HEK293 (cell line): ENCODE measurements around the gene ADH6.
"Not testable (repeated sequence)": the region's sequence is repeated elsewhere in the genome, so short reads cannot be mapped to it uniquely, and the experiment has no call there.

ENCODE experiments used
- CTCF ChIA-PET: fragments of 350-600 bp; formaldehyde crosslinking; extraction: SDS; loops from one replicate; lab custom pipeline; 2021; ENCODE audit warnings: antibody characterized with exemption; lab: Yijun Ruan, JAX
- POLR2A ChIA-PET: fragments of 300-600 bp; formaldehyde crosslinking; extraction: SDS; loops from one replicate; lab custom pipeline; 2020; ENCODE audit warnings: antibody characterized with exemption, inconsistent platforms; lab: Yijun Ruan, JAX
- H3K27ac ChIP-seq: fragments of 200-500 bp; sonication (Bioruptor generic); 2 replicates; pipeline ENCODE4 v1.5.1; 2014; ENCODE audit warnings: low read depth, low read length, control low read depth, inconsistent platforms; ENCODE audit errors: extremely low read depth
- H3K36me3 ChIP-seq, 2 experiments: fragments of 200-500 bp in 1 of 2; sonication (Bioruptor generic) in 1 of 2; 1 replicate in 1 of 2; 2 replicates in 1 of 2; pipeline ENCODE4 v1.5.1; 2014 to 2017; ENCODE audit warnings: inconsistent platforms in 2 of 2, low read length in 2 of 2; ENCODE audit not compliant: control insufficient read depth in 2 of 2, insufficient read depth in 1 of 2
- H3K4me1 ChIP-seq: fragments of 200-500 bp; sonication (Bioruptor generic); 2 replicates; pipeline ENCODE4 v1.5.1; 2014; ENCODE audit warnings: mild to moderate bottlenecking, low read length, inconsistent platforms; ENCODE audit not compliant: control insufficient read depth, insufficient read depth
- H3K4me3 ChIP-seq: 2 replicates; pipeline ENCODE4 v1.5.1; 2011; ENCODE audit warnings: low read depth, mild to moderate bottlenecking, control low read depth, low read length, moderate library complexity
- H3K9me3 ChIP-seq: fragments of 200-500 bp; sonication (Bioruptor generic); 2 replicates; pipeline ENCODE4 v1.5.1; 2014; ENCODE audit warnings: low read depth, low read length, inconsistent platforms; ENCODE audit not compliant: control insufficient read depth, insufficient read depth
- GLIS1 ChIP-seq: fragments of 450-650 bp; formaldehyde crosslinking; IDR thresholded peaks from 2 replicates; pipeline ENCODE4 v1.5.1; 2016; ENCODE audit warnings: missing biosample characterization, missing genetic modification characterization
- KLF9 ChIP-seq: fragments of 450-650 bp; formaldehyde crosslinking; IDR thresholded peaks from 2 replicates; pipeline ENCODE4 v1.5.1; 2016; ENCODE audit warnings: missing biosample characterization, missing genetic modification characterization, low read depth
- OVOL3 ChIP-seq: fragments of 450-650 bp; formaldehyde crosslinking; IDR thresholded peaks from 2 replicates; pipeline ENCODE4 v1.5.1; 2016; ENCODE audit warnings: missing biosample characterization, missing genetic modification characterization
- PBX3 ChIP-seq: sonication (generic); formaldehyde crosslinking; IDR thresholded peaks from 2 replicates; pipeline ENCODE4 v1.8.1; 2022; ENCODE audit warnings: mild to moderate bottlenecking, moderate library complexity, missing genetic modification reagents
- WT1 ChIP-seq: fragments of 450-650 bp; formaldehyde crosslinking; IDR thresholded peaks from 2 replicates; pipeline ENCODE4 v1.5.1; 2016; ENCODE audit warnings: missing biosample characterization, missing genetic modification characterization
- ZBTB10 ChIP-seq: fragments of 450-650 bp; formaldehyde crosslinking; IDR thresholded peaks from 2 replicates; pipeline ENCODE4 v1.5.1; 2016; ENCODE audit warnings: missing biosample characterization, missing genetic modification characterization
- ZBTB49 ChIP-seq: fragments of 450-650 bp; formaldehyde crosslinking; IDR thresholded peaks from 2 replicates; pipeline ENCODE4 v1.5.1; 2016; ENCODE audit warnings: missing biosample characterization, missing genetic modification characterization, low read depth
- ZIC2 ChIP-seq: fragments of 450-650 bp; formaldehyde crosslinking; IDR thresholded peaks from 2 replicates; pipeline ENCODE4 v1.5.1; 2016; ENCODE audit warnings: missing biosample characterization, missing genetic modification characterization
- ZNF184 ChIP-seq: fragments of 450-650 bp; IDR thresholded peaks from 2 replicates; pipeline ENCODE4 v1.5.1; 2018; ENCODE audit warnings: missing biosample characterization, mild to moderate bottlenecking, missing genetic modification characterization
- ZNF280C ChIP-seq: fragments of 450-650 bp; formaldehyde crosslinking; IDR thresholded peaks from 2 replicates; pipeline ENCODE4 v1.5.1; 2016; ENCODE audit warnings: missing biosample characterization, missing genetic modification characterization
- ZNF311 ChIP-seq: fragments of 450-650 bp; formaldehyde crosslinking; IDR thresholded peaks from 2 replicates; pipeline ENCODE4 v1.5.1; 2017; ENCODE audit warnings: missing biosample characterization, missing genetic modification characterization, borderline replicate concordance
- ZNF513 ChIP-seq: fragments of 450-650 bp; IDR thresholded peaks from 2 replicates; pipeline ENCODE4 v1.5.1; 2018; ENCODE audit warnings: missing biosample characterization, missing genetic modification characterization
- ZNF521 ChIP-seq: fragments of 450-650 bp; formaldehyde crosslinking; IDR thresholded peaks from 2 replicates; pipeline ENCODE4 v1.5.1; 2017; ENCODE audit warnings: missing biosample characterization, mild to moderate bottlenecking, missing genetic modification characterization
- ZNF660 ChIP-seq: fragments of 450-650 bp; IDR thresholded peaks from 2 replicates; pipeline ENCODE4 v1.5.1; 2018; ENCODE audit warnings: missing biosample characterization, mild to moderate bottlenecking, missing genetic modification characterization
- ZNF792 ChIP-seq: fragments of 450-650 bp; formaldehyde crosslinking; IDR thresholded peaks from 2 replicates; pipeline ENCODE4 v1.5.1; 2016; ENCODE audit warnings: missing biosample characterization, missing genetic modification characterization
- ZNF837 ChIP-seq: fragments of 450-650 bp; formaldehyde crosslinking; IDR thresholded peaks from 2 replicates; pipeline ENCODE4 v1.5.1; 2016; ENCODE audit warnings: missing biosample characterization, missing genetic modification characterization
- TF ChIP-seq, protein P1 (sequence below): fragments of 450-650 bp; formaldehyde crosslinking; IDR thresholded peaks from 2 replicates; pipeline ENCODE4; 2016; ENCODE audit warnings: missing biosample characterization, missing genetic modification characterization

ADH6 gene

GRCh38 chr4:99200138-99200537, 18.9 kb downstream of the ADH6 start (continued):
- no peak for TF ChIP-seq ZNF280C (tag by site-specific recombination)

GRCh38 chr4:99190336-99190735, 28.7 kb downstream of the ADH6 start:
- POLR2A ChIA-PET = no interaction called here
- no peak overlapping the region for H3K27ac ChIP-seq
- H3K9me3 ChIP-seq = no peaks in the 10 kb centered on the region

DNA sequence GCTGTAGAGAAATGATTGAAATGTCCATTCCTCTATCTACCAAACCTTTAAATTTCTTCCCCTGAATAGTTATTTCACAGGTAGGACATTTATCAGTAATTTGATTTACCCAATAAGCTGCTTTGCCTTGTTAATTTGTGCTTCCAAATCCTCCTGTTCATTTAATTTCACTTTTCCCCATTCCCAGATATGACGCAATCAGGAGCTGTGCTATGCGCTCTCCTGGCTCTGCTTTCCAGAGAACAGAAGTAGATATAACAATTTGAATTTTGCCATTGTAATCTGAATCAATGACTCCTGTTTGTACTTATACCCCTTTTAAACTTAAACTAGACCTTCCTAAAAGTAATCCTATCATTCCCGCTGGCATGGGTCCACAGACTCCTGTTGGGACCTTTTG, 29.1 kb downstream of the ADH6 start:
- H3K36me3 ChIP-seq, H3K9me3 ChIP-seq, CTCF ChIA-PET, H3K4me3 ChIP-seq, POLR2A ChIA-PET, H3K4me1 ChIP-seq, H3K27ac ChIP-seq: not testable (repeated sequence)

More at GRCh38 chr4:99190336-99190735, 28.7 kb downstream of the ADH6 start:
- TF ChIP-seq PBX3 (CRISPR knock-in tag) (no peak), ZBTB49 (tag by site-specific recombination) (no peak), ZNF311 (no peak), KLF9 (tag by site-specific recombination) (no peak), OVOL3 (tag by site-specific recombination) (no peak), ZNF792 (tag by site-specific recombination) (no peak)
- TF ChIP-seq, protein P1, sequence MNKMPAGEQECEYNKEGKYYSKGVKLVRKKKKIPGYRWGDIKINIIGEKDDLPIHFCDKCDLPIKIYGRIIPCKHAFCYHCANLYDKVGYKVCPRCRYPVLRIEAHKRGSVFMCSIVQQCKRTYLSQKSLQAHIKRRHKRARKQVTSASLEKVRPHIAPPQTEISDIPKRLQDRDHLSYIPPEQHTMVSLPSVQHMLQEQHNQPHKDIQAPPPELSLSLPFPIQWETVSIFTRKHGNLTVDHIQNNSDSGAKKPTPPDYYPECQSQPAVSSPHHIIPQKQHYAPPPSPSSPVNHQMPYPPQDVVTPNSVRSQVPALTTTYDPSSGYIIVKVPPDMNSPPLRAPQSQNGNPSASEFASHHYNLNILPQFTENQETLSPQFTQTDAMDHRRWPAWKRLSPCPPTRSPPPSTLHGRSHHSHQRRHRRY (tag by site-specific recombination) = no peak
- TF ChIP-seq, all 188 proteins: peak for 0
- Histone ChIP-seq H3K4me1 (no peaks in the 10 kb centered on the region), H3K4me3 (no peak overlapping the region), H3K36me3 (no peaks in the 10 kb centered on the region)
- CTCF ChIA-PET = no interaction called here

GRCh38 chr4:99186029-99186428, 33.0 kb downstream of the ADH6 start:
- no peaks in the 10 kb centered on the region for H3K36me3 ChIP-seq
- no peak overlapping the region for H3K4me3 ChIP-seq
- no peak overlapping the region for H3K27ac ChIP-seq
- no peaks in the 10 kb centered on the region for H3K9me3 ChIP-seq
- CTCF ChIA-PET = no interaction called here
- TF ChIP-seq, protein P1 (tag by site-specific recombination) = no peak
- TF ChIP-seq GLIS1 (tag by site-specific recombination) (no peak), ZNF513 (tag by site-specific recombination) (no peak), ZNF837 (tag by site-specific recombination) (no peak), ZBTB10 (no peak), ZNF184 (no peak), ZIC2 (tag by site-specific recombination) (no peak), ZNF660 (tag by site-specific recombination) (no peak), WT1 (tag by site-specific recombination) (no peak), ZNF521 (tag by site-specific recombination) (no peak)
- TF ChIP-seq, all 188 proteins: peak for 0
- POLR2A ChIA-PET = no interaction called here
- no peaks in the 10 kb centered on the region for H3K4me1 ChIP-seq
